ENCODE measurements around the gene KRTAP5-10.
"Not testable (repeated sequence)": the region's sequence is repeated elsewhere in the genome, so short reads cannot be mapped to it uniquely, and the experiment has no call there.

KRTAP5-10 gene

GRCh38 chr11:71565263-71565662 lies at the start of gene KRTAP5-10:
TSS of gene KRTAP5-10 (plus strand) at chr11:71565563. CDS start at chr11:71565588, 25 bp downstream.
- no peaks in the 10 kb centered on the region for H3K9me3 Mint-ChIP-seq (ENCODE audit: low read depth)
- no peaks in the 10 kb centered on the region for H3K4me1 Mint-ChIP-seq (ENCODE audit: low read depth)
- peaks cover 25% of the 10 kb centered on the region for H3K27me3 Mint-ChIP-seq
- H3K4me3 Mint-ChIP-seq = no peak within 1 kb of the TSS
- H3K27ac Mint-ChIP-seq = no peak within 1 kb of the TSS
- no peaks in the 10 kb centered on the region for H3K36me3 Mint-ChIP-seq

GRCh38 chr11:71518506-71519471 lies 46.6 kb upstream of the KRTAP5-10 start:
- peaks cover 6% of the 10 kb centered on the region for H3K9me3 Mint-ChIP-seq (ENCODE audit: low read depth)
- no peaks in the 10 kb centered on the region for H3K27me3 Mint-ChIP-seq
- no peaks in the 10 kb centered on the region for H3K4me1 Mint-ChIP-seq (ENCODE audit: low read depth)
- no peak overlapping the region for H3K4me3 Mint-ChIP-seq
- peaks cover 2% of the 10 kb centered on the region for H3K36me3 Mint-ChIP-seq
- H3K27ac Mint-ChIP-seq = no peak overlapping the region

GRCh38 chr11:71519546-71519945 lies 45.8 kb upstream of the KRTAP5-10 start:
- Mint-ChIP-seq H3K27me3 (no peaks in the 10 kb centered on the region), H3K9me3 (ENCODE audit: low read depth) (peaks cover 6% of the 10 kb centered on the region), H3K4me1 (ENCODE audit: low read depth) (no peaks in the 10 kb centered on the region), H3K27ac (no peak overlapping the region), H3K36me3 (peaks cover 2% of the 10 kb centered on the region), H3K4me3 (no peak overlapping the region)

- Mint-ChIP-seq H3K4me1 (ENCODE audit: low read depth) (no peaks in the 10 kb centered on the region), H3K27me3 (peaks cover 6% of the 10 kb centered on the region), H3K4me3 (no peak overlapping the region), H3K36me3 (peaks cover 2% of the 10 kb centered on the region), H3K9me3 (ENCODE audit: low read depth) (peaks cover 6% of the 10 kb centered on the region), H3K27ac (no peak overlapping the region)
Measured at GRCh38 chr11:71525188-71525937, 40.0 kb upstream of the KRTAP5-10 start.

- Mint-ChIP-seq H3K4me1 (ENCODE audit: low read depth) (no peaks in the 10 kb centered on the region), H3K9me3 (ENCODE audit: low read depth) (peaks cover 6% of the 10 kb centered on the region), H3K27me3 (peaks cover 6% of the 10 kb centered on the region), H3K4me3 (no peak overlapping the region), H3K36me3 (peaks cover 2% of the 10 kb centered on the region), H3K27ac (no peak overlapping the region)
Measured at GRCh38 chr11:71525938-71526495, 39.3 kb upstream of the KRTAP5-10 start.

GRCh38 chr11:71526796-71527575 lies 38.4 kb upstream of the KRTAP5-10 start, which contains the start of gene KRTAP5-7:
TSS of gene KRTAP5-7 (plus strand) at chr11:71527267. CDS start at chr11:71527301, 34 bp downstream.
- H3K9me3 Mint-ChIP-seq (ENCODE audit: low read depth); H3K27me3 Mint-ChIP-seq; H3K36me3 Mint-ChIP-seq; H3K4me1 Mint-ChIP-seq (ENCODE audit: low read depth); H3K4me3 Mint-ChIP-seq; H3K27ac Mint-ChIP-seq: not testable (repeated sequence)

GRCh38 chr11:71527576-71528210 lies 37.7 kb upstream of the KRTAP5-10 start:
- peaks cover 2% of the 10 kb centered on the region for H3K36me3 Mint-ChIP-seq
- H3K27me3 Mint-ChIP-seq = peaks cover 6% of the 10 kb centered on the region
- no peaks in the 10 kb centered on the region for H3K9me3 Mint-ChIP-seq (ENCODE audit: low read depth)
- H3K4me1 Mint-ChIP-seq (ENCODE audit: low read depth) = no peaks in the 10 kb centered on the region
- H3K4me3 Mint-ChIP-seq = no peak overlapping the region
- no peak overlapping the region for H3K27ac Mint-ChIP-seq

- Mint-ChIP-seq H3K4me3 (no peak overlapping the region), H3K4me1 (ENCODE audit: low read depth) (no peaks in the 10 kb centered on the region), H3K9me3 (ENCODE audit: low read depth) (no peaks in the 10 kb centered on the region)
Measured at GRCh38 chr11:71530602-71531001, 34.8 kb upstream of the KRTAP5-10 start.

GRCh38 chr11:71532036-71532610 lies 33.2 kb upstream of the KRTAP5-10 start:
- Mint-ChIP-seq H3K9me3 (ENCODE audit: low read depth) (no peaks in the 10 kb centered on the region), H3K27me3 (peaks cover 5% of the 10 kb centered on the region), H3K4me1 (ENCODE audit: low read depth) (no peaks in the 10 kb centered on the region), H3K4me3 (no peak overlapping the region), H3K36me3 (no peaks in the 10 kb centered on the region), H3K27ac (no peak overlapping the region)

More at GRCh38 chr11:71530602-71531001, 34.8 kb upstream of the KRTAP5-10 start:
- Mint-ChIP-seq H3K27ac (no peak overlapping the region), H3K27me3 (peaks cover 6% of the 10 kb centered on the region), H3K36me3 (no peaks in the 10 kb centered on the region)

- H3K9me3 Mint-ChIP-seq (ENCODE audit: low read depth); H3K4me1 Mint-ChIP-seq (ENCODE audit: low read depth); H3K36me3 Mint-ChIP-seq; H3K27me3 Mint-ChIP-seq; H3K4me3 Mint-ChIP-seq; H3K27ac Mint-ChIP-seq: not testable (repeated sequence)
Measured at GRCh38 chr11:71534711-71535608, 30.4 kb upstream of the KRTAP5-10 start.

GRCh38 chr11:71535825-71536224 lies 29.5 kb upstream of the KRTAP5-10 start:
- Mint-ChIP-seq H3K36me3 (peaks cover 3% of the 10 kb centered on the region), H3K4me3 (no peak overlapping the region), H3K27me3 (peaks cover 6% of the 10 kb centered on the region), H3K4me1 (ENCODE audit: low read depth) (peaks cover 2% of the 10 kb centered on the region), H3K27ac (no peak overlapping the region), H3K9me3 (ENCODE audit: low read depth) (peaks cover 3% of the 10 kb centered on the region)

GRCh38 chr11:71537537-71537936 lies 27.8 kb upstream of the KRTAP5-10 start:
- H3K27ac Mint-ChIP-seq = no peak overlapping the region
- no peak overlapping the region for H3K4me3 Mint-ChIP-seq
- H3K36me3 Mint-ChIP-seq = peaks cover 3% of the 10 kb centered on the region
- H3K27me3 Mint-ChIP-seq = peaks cover 6% of the 10 kb centered on the region
- H3K4me1 Mint-ChIP-seq (ENCODE audit: low read depth) = peaks cover 2% of the 10 kb centered on the region
- H3K9me3 Mint-ChIP-seq (ENCODE audit: low read depth) = peaks cover 8% of the 10 kb centered on the region

Measured in activated naive CD8-positive, alpha-beta T cell (primary cell).